Astrocyte of the cerebellum (primary cell): ENCODE measurements around the gene TMEM131.

Experiments used
- DNase-seq: peaks from one replicate; pipeline ENCODE4 v3.0.0-alpha.2; 2011; ENCODE audit warnings: low read depth
- H3K4me3 ChIP-seq: 2 replicates; pipeline ENCODE4 v1.5.1; 2011; ENCODE audit warnings: mild to moderate bottlenecking, low read depth, low read length, moderate library complexity
- in situ Hi-C: cut with HindIII; loops from 2 replicates; pipeline ENCODE4 v1.10.0; 2017; ENCODE audit warnings: low sequenced_read_pairs
- TF ChIP-seq, protein P1 (sequence below): IDR thresholded peaks from 2 replicates; pipeline ENCODE4 v1.5.1; 2012; ENCODE audit warnings: low read length, low read depth, moderate library complexity, mild to moderate bottlenecking; ENCODE audit errors: missing control alignments

Gene TMEM131

DNA sequence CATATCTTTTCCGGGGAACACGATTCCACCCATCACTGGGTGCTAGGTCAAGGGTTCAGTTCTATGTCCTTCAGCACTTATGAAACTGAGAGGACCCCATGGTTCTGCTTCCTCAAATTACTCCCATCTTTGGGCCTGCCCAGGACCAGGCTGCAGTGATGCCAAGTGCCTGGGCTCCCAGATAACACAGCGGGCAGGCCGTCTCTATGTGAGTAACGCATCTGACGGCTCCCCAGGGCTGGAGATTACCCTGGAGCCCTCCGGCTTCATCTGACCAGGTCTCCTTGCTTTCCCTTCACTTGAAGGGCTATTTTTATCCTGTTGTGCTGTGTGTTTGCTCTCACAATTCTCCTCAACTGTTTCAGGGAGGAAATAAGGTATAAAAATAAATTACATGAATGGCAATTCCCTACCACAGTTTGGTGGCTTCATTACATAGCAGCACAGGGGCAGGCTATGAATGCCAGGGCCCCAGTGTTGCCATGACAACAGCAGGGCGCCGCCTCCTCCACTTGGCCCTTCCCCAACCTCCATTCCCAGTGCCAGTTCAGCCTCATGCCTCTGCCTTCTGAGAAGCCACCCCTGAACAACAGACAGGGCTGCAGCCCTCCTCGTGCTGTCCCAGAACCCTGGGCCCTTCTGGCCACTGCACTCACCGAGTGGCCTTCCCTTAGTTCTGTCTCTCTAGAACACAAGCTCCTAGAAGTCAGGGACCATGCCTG is 25.4 kb upstream of the TMEM131 start:
- DNase-seq = no peak
- H3K4me3 ChIP-seq = no peak overlapping the region
- in situ Hi-C loops = no loop called here
- TF ChIP-seq, protein P1, sequence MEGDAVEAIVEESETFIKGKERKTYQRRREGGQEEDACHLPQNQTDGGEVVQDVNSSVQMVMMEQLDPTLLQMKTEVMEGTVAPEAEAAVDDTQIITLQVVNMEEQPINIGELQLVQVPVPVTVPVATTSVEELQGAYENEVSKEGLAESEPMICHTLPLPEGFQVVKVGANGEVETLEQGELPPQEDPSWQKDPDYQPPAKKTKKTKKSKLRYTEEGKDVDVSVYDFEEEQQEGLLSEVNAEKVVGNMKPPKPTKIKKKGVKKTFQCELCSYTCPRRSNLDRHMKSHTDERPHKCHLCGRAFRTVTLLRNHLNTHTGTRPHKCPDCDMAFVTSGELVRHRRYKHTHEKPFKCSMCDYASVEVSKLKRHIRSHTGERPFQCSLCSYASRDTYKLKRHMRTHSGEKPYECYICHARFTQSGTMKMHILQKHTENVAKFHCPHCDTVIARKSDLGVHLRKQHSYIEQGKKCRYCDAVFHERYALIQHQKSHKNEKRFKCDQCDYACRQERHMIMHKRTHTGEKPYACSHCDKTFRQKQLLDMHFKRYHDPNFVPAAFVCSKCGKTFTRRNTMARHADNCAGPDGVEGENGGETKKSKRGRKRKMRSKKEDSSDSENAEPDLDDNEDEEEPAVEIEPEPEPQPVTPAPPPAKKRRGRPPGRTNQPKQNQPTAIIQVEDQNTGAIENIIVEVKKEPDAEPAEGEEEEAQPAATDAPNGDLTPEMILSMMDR = no peak

DNA sequence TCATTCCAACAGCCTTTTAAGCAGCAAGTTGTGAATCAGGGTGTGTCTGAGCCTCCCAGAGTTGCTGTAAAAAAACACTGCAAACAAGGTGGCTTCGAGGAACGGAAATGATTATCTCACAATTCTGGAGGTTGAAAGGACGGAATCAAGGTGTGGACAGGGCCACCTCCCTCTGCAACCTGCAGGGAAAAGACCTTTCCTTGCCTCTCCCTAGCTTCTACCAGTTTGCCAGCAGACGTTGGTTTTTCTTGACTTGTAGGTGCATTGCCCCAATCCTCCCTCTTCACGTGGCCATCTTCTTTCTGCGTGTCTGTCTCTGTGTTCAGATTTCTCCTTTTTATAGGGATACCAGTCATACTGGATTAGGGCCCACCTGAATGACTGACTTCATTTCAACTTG is 24.8 kb upstream of the TMEM131 start:
- TF ChIP-seq, protein P1 = no peak
- DNase-seq = no peak
- H3K4me3 ChIP-seq = no peak overlapping the region
- in situ Hi-C loops = no loop called here

DNA sequence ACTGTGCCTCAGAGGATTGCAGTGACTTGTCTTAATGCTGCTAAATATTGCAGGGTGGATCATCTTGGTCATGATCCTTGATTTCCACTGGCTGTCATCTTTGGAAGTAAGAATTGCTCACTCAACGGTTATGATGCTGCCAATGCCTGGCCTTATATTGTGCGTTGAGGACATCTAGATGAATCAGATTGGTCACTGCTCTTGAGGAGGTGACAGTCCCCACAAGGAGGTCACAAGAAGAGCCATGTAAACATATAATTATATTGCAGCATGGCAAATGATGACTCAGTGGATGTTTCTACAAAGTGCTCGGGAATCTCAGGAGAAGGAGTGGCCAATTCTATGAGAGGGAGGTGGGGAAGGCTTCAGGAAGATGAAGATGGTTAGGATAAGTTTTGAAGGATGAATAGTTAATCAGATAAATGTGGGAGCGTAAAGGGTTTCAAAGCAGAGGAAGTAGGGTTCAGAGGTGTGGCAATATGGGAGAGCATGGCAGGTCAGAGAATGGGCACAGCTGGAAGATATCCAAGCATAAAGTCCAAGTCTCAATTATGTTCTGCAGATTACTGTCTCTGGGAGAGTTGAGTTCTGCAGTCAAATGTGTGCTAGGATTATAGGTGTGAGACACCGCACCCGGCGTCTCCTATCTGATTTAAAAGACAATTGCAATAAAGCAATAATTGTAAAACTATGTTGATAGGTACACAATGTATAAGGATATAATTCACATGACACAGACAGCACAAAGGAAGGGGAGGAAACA is 21.3 kb upstream of the TMEM131 start:
- no peak for DNase-seq
- no peak overlapping the region for H3K4me3 ChIP-seq
- in situ Hi-C loops = no loop called here
- TF ChIP-seq, protein P1 = no peak

DNA sequence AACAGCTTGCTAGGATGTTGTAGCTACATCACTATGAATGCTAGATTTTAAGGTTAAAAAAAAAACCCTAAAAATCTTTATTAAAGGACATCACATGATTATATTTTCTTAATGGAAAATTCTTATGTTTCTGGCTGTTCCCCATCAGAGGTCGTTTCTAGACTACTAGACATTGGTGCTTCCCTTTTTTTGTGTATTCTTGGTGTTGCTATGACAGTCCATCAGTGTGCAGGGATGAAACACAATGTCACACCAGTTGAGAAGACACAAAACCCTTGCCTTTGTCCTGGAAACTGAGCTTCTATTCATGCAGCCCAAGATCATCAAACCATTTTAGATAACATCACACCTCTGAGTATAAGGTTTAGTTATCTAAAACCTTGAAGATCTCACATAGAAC is 19.9 kb upstream of the TMEM131 start:
- TF ChIP-seq, protein P1 = no peak
- in situ Hi-C loops = no loop called here
- DNase-seq = no peak
- H3K4me3 ChIP-seq = no peak overlapping the region

DNA sequence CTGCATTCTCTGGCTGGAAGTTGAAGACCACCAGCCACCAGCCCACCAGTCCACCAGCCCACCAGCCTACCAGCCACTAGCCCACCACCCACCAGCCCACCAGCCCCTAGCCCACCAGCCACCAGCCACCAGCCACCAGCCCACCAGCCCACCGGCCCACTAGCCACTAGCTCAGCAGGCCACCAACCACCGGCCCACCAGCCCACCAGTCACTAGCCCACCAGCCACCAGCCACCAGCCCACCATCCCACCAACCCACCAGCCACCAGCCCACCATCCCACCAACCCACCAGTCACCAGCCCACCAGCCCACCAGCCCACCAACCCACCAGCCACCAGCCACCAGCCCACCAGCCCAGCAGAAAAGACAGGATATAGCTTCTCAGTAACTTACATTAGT is 18.6 kb upstream of the TMEM131 start:
- TF ChIP-seq, protein P1 = no peak
- H3K4me3 ChIP-seq = no peak overlapping the region
- DNase-seq = no peak
- in situ Hi-C loops = no loop called here

DNA sequence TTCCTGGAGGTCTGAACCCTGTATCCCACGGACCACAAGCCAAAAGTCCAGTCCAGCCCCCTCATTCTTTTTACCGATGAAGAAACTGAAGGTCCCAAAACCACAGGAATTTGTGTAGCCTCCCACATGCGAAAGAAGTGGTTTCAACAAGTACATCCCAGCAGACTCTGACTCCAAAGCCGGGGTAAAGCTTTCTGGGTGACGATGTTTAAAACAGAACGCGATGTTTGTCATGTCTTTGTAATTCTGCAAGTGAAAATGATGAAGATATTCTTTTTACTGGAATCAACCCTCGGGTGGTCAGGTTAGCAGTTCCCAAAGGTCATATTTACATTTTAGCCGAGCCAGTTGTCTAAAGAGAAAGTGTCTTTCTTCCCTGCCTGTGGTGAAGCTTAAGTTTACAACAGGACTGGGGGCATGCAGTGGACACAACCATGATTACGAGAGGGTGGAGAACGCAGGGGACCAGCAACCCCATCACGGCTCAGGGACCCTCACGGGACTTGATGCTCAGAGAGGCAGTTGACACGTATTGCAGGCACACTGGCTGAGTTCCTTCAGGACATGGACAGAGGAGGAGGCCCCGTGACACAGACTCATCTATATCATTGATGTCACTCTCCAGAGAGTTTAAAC is 17.8 kb upstream of the TMEM131 start:
- TF ChIP-seq, protein P1 = no peak
- peak; percentile 81 for DNase-seq
- H3K4me3 ChIP-seq = no peak overlapping the region
- in situ Hi-C loops = no loop called here
